AG09309 (cell line): ENCODE results near the gene NAT8L.

Source experiments
- DNase-seq: peaks from one replicate; pipeline ENCODE4 v3.0.0-alpha.2; 2010; ENCODE audit warnings: low read depth
- H3K4me3 ChIP-seq: 2 replicates; pipeline ENCODE4 v1.5.1; 2011; ENCODE audit warnings: mild to moderate bottlenecking, low read depth, low read length, moderate library complexity; ENCODE audit not compliant: control insufficient read depth
- TF ChIP-seq, protein P1 (sequence below): IDR thresholded peaks from 2 replicates; pipeline ENCODE4 v1.5.1; 2011; ENCODE audit warnings: mild to moderate bottlenecking, low read depth, low read length, inconsistent platforms; ENCODE audit not compliant: insufficient read depth, control insufficient read depth; ENCODE audit errors: missing control alignments

NAT8L gene

DNA sequence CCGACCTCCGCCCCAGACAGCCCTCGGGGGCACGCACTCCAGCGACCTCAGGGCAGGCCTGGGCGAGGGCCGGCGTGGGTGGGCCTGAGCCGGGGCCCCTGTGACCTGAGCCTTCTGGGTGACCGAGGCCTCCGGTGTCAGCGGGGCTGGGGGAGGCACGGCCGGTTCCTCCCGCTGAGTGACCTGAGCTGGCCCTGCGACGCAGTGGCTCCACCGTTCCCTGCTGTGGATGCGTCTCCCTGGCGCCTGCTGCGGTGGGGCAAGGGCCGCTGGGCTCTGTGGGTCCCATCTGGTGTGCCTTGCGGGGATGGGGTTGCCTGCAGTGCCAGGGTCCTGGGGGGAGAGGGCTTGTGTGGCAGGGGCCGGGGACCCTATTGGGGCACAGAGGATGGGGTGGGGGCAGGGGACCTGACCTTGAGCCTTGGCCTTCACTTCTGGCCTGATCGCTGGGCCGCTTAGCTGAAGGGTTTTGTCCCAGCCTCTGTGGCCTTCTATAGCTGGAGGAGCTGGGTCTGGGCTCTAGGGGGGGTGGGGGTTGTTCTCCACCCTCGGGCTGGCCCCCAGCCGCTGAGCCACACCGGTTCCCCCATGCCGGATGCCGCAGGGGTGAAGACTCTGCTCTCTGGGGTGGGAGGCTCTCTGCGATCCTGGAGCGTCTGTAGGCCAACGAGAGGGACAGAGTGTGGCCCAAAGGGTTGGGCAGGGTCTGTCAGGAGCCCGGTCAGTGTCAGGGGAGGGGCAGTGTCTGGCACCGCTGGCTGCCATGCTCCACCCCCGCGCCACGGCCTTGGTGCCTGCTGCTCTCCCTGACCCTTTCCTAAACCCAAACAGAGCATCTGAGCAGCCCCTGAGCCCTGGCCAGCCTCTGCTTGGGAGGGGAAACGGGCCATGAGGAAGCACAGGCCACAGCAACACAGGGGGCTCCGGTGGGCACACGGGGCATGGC, 2.3 kb downstream of the NAT8L start:
- DNase-seq: no peak
- TF ChIP-seq, protein P1, sequence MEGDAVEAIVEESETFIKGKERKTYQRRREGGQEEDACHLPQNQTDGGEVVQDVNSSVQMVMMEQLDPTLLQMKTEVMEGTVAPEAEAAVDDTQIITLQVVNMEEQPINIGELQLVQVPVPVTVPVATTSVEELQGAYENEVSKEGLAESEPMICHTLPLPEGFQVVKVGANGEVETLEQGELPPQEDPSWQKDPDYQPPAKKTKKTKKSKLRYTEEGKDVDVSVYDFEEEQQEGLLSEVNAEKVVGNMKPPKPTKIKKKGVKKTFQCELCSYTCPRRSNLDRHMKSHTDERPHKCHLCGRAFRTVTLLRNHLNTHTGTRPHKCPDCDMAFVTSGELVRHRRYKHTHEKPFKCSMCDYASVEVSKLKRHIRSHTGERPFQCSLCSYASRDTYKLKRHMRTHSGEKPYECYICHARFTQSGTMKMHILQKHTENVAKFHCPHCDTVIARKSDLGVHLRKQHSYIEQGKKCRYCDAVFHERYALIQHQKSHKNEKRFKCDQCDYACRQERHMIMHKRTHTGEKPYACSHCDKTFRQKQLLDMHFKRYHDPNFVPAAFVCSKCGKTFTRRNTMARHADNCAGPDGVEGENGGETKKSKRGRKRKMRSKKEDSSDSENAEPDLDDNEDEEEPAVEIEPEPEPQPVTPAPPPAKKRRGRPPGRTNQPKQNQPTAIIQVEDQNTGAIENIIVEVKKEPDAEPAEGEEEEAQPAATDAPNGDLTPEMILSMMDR: no peak
- no peak overlapping the region for H3K4me3 ChIP-seq

DNA sequence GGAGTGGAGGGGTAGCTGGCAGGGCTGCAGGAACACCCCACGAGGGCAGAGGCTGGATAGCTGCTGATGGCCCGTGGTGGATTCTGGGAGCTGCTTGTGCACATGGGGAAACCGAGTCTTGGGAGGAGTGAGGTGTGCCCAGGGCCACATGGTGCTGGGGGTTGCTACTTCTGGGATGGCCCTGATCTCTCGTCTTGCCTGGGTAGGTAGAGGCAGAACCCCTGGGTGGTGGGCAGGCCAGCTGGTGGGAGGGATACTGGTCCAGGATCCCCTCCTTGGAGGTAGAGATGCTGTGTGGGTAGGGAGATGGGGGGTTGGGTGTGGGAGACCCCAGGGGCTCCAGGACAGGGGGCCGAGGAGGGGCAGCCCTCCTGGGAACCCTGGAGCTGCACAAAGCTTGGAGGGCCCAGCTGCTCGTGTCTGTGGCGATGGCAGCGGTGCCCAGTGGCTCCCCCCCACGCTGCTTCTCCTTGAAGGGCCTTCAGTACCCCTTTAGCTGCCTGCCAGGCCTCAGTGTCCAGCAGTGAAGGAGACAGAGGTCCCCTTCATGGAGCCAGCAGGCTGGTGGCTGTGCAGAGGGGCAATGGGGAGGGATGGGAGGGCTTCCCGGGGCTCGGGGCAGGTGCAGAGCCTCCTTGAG, 3.2 kb downstream of the NAT8L start:
- DNase-seq: no peak
- H3K4me3 ChIP-seq: no peak overlapping the region
- TF ChIP-seq, protein P1: no peak

DNA sequence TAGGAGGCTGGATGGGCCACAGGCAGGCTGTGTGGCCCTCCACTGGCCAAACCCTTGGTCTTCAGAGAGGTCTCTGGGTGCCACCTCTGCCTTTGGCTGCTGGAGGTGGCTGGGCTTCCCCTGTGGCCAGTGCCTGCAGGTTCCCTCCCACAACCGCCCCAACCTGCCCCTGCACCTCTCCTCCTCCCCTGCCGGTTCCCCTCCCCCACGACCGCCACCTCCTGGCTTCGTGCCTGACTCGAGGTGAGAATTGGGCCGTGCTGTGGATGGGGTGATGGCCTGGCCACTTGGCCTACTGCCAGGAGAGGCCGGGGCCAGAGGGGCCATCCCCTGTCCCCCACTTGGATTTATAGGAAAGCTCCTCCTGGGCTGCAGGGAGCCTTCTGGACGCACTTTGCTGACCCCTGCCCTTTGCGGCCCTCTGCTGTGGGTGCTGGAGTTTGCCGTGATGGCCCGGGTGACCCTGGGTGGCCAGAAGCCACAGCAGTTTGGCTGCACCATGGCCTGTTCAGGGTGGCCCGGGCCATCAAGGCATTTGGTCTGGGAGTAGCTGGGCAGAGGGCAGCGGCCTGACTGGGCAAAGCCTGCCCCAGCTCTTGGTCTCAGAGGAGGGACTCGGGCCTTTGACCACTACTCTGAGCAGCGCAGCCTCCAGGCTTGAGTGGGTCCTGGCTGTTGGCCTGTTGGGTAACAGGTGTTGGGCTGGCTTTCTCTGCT, 3.8 kb downstream of the NAT8L start:
- TF ChIP-seq, protein P1: no peak
- DNase-seq: no peak
- H3K4me3 ChIP-seq: no peak overlapping the region

DNA sequence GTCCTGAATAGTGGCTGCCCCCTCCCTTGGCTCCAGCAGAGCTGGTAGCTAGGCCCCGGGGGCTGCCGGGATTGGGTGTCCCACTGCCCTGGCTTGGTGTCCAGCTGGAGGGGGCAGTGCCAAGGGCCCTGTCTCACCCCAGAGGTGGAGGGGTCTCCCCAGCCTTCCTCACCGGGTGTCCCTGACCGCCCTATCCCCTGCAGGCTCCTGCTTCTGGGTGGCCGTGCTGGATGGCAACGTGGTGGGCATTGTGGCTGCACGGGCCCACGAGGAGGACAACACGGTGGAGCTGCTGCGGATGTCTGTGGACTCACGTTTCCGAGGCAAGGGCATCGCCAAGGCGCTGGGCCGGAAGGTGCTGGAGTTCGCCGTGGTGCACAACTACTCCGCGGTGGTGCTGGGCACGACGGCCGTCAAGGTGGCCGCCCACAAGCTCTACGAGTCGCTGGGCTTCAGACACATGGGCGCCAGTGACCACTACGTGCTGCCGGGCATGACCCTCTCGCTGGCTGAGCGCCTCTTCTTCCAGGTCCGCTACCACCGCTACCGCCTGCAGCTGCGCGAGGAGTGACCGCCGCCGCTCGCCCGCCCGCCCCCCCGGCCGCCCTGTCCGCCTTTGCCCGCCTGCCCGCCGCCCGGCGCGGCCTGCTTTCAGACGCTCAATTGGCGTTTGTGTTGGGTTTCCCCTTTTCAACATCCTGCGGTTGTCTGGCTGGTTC, 4.6 kb downstream of the NAT8L start:
- TF ChIP-seq, protein P1: no peak
- DNase-seq: no peak
- no peak overlapping the region for H3K4me3 ChIP-seq

DNA sequence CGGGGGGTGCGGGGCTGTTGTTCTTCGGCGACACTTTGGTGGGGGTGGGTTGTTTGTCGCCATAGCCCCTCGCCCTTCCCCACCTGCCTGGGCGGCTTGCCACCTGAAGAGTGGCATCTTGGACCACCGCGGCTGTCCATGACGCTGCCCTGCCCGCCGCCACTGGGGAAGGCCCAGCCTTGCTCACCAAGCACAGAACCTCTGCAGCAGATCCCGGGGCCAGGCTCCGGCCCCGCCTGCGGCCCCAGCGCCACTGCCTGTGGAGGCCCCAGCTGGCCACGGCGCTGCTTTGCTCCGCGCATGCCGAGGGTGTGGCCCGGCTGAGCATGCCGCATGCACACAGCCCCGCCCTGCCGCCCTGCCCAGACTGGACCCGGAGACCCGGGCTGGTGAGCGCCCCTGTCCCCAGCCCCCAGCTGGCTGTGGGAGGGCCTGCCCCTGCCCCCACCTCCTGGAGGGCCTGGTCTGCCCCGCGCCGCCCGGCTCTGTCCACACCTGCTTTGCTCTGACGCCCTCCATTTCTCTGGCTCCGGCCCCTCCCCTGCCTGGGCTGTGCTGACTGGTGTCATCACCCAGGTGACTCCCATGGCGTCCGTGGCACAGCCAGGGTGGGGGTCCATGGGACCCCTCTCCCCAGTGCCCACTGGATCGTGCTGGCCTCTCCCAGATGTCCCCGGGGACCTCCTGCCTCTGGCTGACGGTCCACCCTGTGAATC, 5.3 kb downstream of the NAT8L start:
- DNase-seq: no peak
- no peak overlapping the region for H3K4me3 ChIP-seq
- TF ChIP-seq, protein P1: no peak
